HEK293 (cell line): ENCODE measurements around the gene DGKZ.

Experiments
- CTCF ChIP-seq: fragments of 450-650 bp; formaldehyde crosslinking; IDR thresholded peaks from 2 replicates; pipeline ENCODE4 v1.5.1; 2016; ENCODE audit warnings: missing biosample characterization, missing genetic modification characterization
- ELK4 ChIP-seq: IDR thresholded peaks from 2 replicates; pipeline ENCODE4 v1.6.1; 2011; ENCODE audit warnings: mild to moderate bottlenecking, low read depth, low read length, borderline replicate concordance
- PBX3 ChIP-seq: sonication (generic); formaldehyde crosslinking; IDR thresholded peaks from 2 replicates; pipeline ENCODE4 v1.8.1; 2022; ENCODE audit warnings: mild to moderate bottlenecking, moderate library complexity, missing genetic modification reagents
- YY1 ChIP-seq: fragments of 450-650 bp; formaldehyde crosslinking; IDR thresholded peaks from 2 replicates; pipeline ENCODE4 v1.5.1; 2018; ENCODE audit warnings: missing biosample characterization, missing genetic modification characterization
- ZNF18 ChIP-seq: fragments of 450-650 bp; formaldehyde crosslinking; IDR thresholded peaks from 2 replicates; pipeline ENCODE4 v1.5.1; 2016; ENCODE audit warnings: missing biosample characterization, missing genetic modification characterization
- ZNF184 ChIP-seq: fragments of 450-650 bp; IDR thresholded peaks from 2 replicates; pipeline ENCODE4 v1.5.1; 2018; ENCODE audit warnings: missing biosample characterization, mild to moderate bottlenecking, missing genetic modification characterization
- ZNF202 ChIP-seq: fragments of 450-650 bp; formaldehyde crosslinking; IDR thresholded peaks from 2 replicates; pipeline ENCODE4 v1.5.1; 2016; ENCODE audit warnings: missing biosample characterization, missing genetic modification characterization, borderline replicate concordance
- ZNF549 ChIP-seq: fragments of 450-650 bp; IDR thresholded peaks from 2 replicates; pipeline ENCODE4 v1.5.1; 2018; ENCODE audit warnings: missing biosample characterization, missing genetic modification characterization, mild to moderate bottlenecking, inconsistent platforms, moderate library complexity
- ZNF561 ChIP-seq: fragments of 450-650 bp; IDR thresholded peaks from 2 replicates; pipeline ENCODE4 v1.5.1; 2018; ENCODE audit warnings: missing biosample characterization, missing genetic modification characterization, borderline replicate concordance
- ZNF580 ChIP-seq: fragments of 450-650 bp; formaldehyde crosslinking; IDR thresholded peaks from 2 replicates; pipeline ENCODE4 v1.5.1; 2016; ENCODE audit warnings: missing biosample characterization, missing genetic modification characterization
- ZNF747 ChIP-seq: fragments of 450-650 bp; formaldehyde crosslinking; IDR thresholded peaks from 2 replicates; pipeline ENCODE4 v1.5.1; 2016; ENCODE audit warnings: missing biosample characterization, missing genetic modification characterization
- ZNF768 ChIP-seq: fragments of 450-650 bp; formaldehyde crosslinking; IDR thresholded peaks from 2 replicates; pipeline ENCODE4 v1.5.1; 2018; ENCODE audit warnings: missing biosample characterization, mild to moderate bottlenecking, missing genetic modification characterization
- ZNF792 ChIP-seq: fragments of 450-650 bp; formaldehyde crosslinking; IDR thresholded peaks from 2 replicates; pipeline ENCODE4 v1.5.1; 2016; ENCODE audit warnings: missing biosample characterization, missing genetic modification characterization

- TF ChIP-seq CTCF = no peak
- no peak for TF ChIP-seq ELK4
- no peak for TF ChIP-seq YY1 (tag by site-specific recombination)
- no peak for TF ChIP-seq ZNF202 (tag by site-specific recombination)
- no peak for TF ChIP-seq ZNF18 (tag by site-specific recombination)
- TF ChIP-seq ZNF747 = no peak
- TF ChIP-seq ZNF768 (tag by site-specific recombination) = no peak
- TF ChIP-seq ZNF549 (tag by site-specific recombination) = no peak
- TF ChIP-seq ZNF561 = no peak
- TF ChIP-seq ZNF184 (tag by site-specific recombination) = no peak
- TF ChIP-seq ZNF580 (tag by site-specific recombination) = no peak
- TF ChIP-seq PBX3 (CRISPR knock-in tag) = no peak
- no peak for TF ChIP-seq ZNF792 (tag by site-specific recombination)
Measured at GRCh38 chr11:46335271-46335670, 12.0 kb upstream of the DGKZ start.
